ENCODE measurements around the gene CDON.

DNA sequence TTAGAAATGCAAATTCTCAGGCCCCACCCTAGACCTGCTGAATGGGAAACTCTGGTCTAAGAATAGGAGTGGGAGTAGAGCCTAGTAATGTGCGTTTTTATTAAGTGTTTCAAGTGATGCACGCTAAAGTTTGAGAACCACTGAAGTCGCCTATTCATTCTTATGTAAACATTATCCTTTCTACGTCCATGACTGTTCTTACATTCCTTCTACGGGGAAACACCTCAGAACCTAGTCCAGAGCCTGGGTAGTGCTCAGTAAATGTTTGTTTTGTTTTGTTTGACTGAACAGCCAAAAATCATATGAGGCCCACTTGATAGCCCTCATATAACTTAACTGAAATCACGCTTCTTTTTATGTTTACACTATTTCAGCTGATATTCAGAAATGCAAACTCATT is 87.0 kb downstream of the CDON start:
- no peak for TF ChIP-seq CTCF (IDR thresholded peaks at IDR 0.05)
- TF ChIP-seq POLR2AphosphoS5 (IDR thresholded peaks at IDR 0.05; ENCODE audit: low read depth, low read length): no peak
- TF ChIP-seq TCF7L2 (IDR thresholded peaks at IDR 0.05; ENCODE audit: low read depth, low read length): no peak
- TF ChIP-seq SIN3A (IDR thresholded peaks at IDR 0.05; ENCODE audit: borderline replicate concordance, insufficient read depth, low read depth, low read length): no peak
- TF ChIP-seq REST (IDR thresholded peaks at IDR 0.05; ENCODE audit: insufficient read depth in 1 of 2, low read depth in 2 of 2, low read length in 1 of 2): no peak

All from Panc1 (cell line).